Transverse colon (tissue), 4 donors: ENCODE results near the gene RHEX. TPM values are rescaled to one million over a fixed set of nuclear protein-coding genes. Genes with fewer than 3 reads are reported as not detected.

Source experiments
- DNase-seq: peaks from one replicate; pipeline ENCODE4 v3.0.0-alpha.2; 2019
- H3K27ac ChIP-seq, 4 donors: fragments of 200-600 bp; sonication (generic); 2 replicates each; pipeline ENCODE4 v1.5.1; 2016 to 2018; ENCODE audit warnings: inconsistent platforms in 4 of 4
- H3K27me3 ChIP-seq: fragments of 200-600 bp; sonication (generic); 2 replicates; pipeline ENCODE4 v1.5.1; 2017; ENCODE audit warnings: inconsistent platforms
- H3K36me3 ChIP-seq, 4 donors: fragments of 200-600 bp; sonication (generic); 2 replicates each; pipeline ENCODE4 v1.5.1; 2017 to 2019; ENCODE audit warnings: inconsistent platforms in 4 of 4
- H3K4me1 ChIP-seq, 4 donors: fragments of 200-600 bp; sonication (generic); 2 replicates each; pipeline ENCODE4 v1.5.1; 2017 to 2020; ENCODE audit warnings: inconsistent platforms in 4 of 4
- H3K4me3 ChIP-seq, 4 donors: fragments of 200-600 bp; sonication (generic); 1 replicate in 1 of 4; 2 replicates in 3 of 4; pipeline versions ENCODE4 v1.5.1 to v1.6.1; 2017 to 2019; ENCODE audit warnings: inconsistent platforms in 4 of 4
- H3K9me3 ChIP-seq, 2 donors: fragments of 200-600 bp; sonication (generic); 2 replicates each; pipeline ENCODE4 v1.5.1; 2017 to 2019; ENCODE audit warnings: inconsistent platforms in 2 of 2
- EP300 ChIP-seq: sonication (generic); formaldehyde crosslinking; IDR thresholded peaks from one replicate; pipeline ENCODE4 v1.6.1; 2017; ENCODE audit warnings: antibody characterized with exemption, low read depth
- POLR2A ChIP-seq: fragments of 450-650 bp; IDR thresholded peaks from one replicate; pipeline ENCODE4 v1.6.1; 2016; ENCODE audit warnings: antibody characterized with exemption, mild to moderate bottlenecking, moderate library complexity
- POLR2AphosphoS5 ChIP-seq, 3 donors: sonication (generic); formaldehyde crosslinking; IDR thresholded peaks; one replicate each; pipeline ENCODE4 v1.6.1; 2016; ENCODE audit warnings: antibody characterized with exemption in 3 of 3
- WGBS, 2 donors: methylation state at CpG; one replicate each; pipeline ENCODE4 v1.1.5; 2018; ENCODE audit warnings: low coverage in 1 of 2; 5-methylcytosine and 5-hydroxymethylcytosine counted together
- in situ Hi-C, 4 donors: fragments of 200-750 bp; cut with MboI; loops; one replicate each; pipeline versions ENCODE4 v1.15.0 to v1.15.1; 2017; ENCODE audit warnings: low sequenced_read_pairs in 3 of 4, low pct_ligation_motif_present in 1 of 4, low pct_unique_long_range_greater_than_20kb in 1 of 4
- intact Hi-C: fragments of 100-400 bp; cut with DNase I; formaldehyde crosslinking; loops from one replicate; pipeline ENCODE4 v1.15.1; 2023; ENCODE audit warnings: low total_unique reads
- total RNA-seq, 4 donors: library from RNA; depleted of rRNA; stranded (reverse); fragments of >200 nt; gene quantifications; one replicate each; pipeline ENCODE4 v1.1.0, GENCODE V29; 2016
- TF ChIP-seq, protein P1 (sequence below), 5 experiments: fragments of 200-600 bp in 3 of 5; fragments of 450-650 bp in 2 of 5; sonication (generic) in 3 of 5; IDR thresholded peaks; 1 replicate in 2 of 5; 2 replicates in 3 of 5; pipeline ENCODE4 v1.5.1; 2016 to 2017; ENCODE audit warnings: antibody characterized with exemption in 5 of 5, inconsistent platforms in 3 of 5, mild to moderate bottlenecking in 2 of 5, moderate library complexity in 1 of 5

Gene RHEX
- total RNA-seq, 4 donors from 2014 or later = 0.96 to 4.8 TPM; not detected in 2

DNA sequence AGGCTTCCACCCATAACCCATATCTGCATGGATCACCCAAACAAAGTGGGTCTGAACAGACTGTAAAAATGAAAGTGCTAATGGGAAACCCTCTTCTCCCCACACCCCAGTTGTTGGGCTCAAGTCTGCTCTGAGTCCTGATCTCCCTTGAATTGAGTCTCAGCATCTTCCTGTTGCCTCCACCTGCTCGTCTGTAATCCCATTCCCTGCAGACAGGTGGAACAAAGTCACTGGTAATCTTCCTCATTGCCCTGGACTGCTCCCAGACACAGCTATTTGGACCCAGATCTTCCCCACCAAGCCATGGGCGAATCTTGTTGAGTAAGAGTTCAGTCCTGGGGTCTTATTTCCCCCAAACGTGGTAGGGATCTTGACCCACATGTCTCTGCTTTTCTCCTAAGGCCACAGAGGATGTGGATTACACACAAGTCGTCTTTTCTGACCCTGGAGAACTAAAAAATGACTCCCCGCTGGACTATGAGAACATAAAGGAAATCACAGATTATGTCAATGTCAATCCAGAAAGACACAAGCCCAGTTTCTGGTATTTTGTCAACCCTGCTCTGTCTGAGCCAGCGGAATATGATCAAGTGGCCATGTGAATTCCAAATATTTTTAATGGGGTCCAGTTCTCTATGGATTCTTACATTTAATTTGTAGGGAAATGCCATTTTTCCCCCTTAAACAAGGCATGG lies 48.5 kb downstream of the RHEX start:
- peaks cover 4% of the 10 kb centered on the region for H3K27me3 ChIP-seq
- in situ Hi-C loops = loop anchor here (5.0 to 25.0 kb wide), 4 partner anchors 67 to 314 kb away; partner anchors contain the start of gene RAB29 (in 4 of the 4)

DNA sequence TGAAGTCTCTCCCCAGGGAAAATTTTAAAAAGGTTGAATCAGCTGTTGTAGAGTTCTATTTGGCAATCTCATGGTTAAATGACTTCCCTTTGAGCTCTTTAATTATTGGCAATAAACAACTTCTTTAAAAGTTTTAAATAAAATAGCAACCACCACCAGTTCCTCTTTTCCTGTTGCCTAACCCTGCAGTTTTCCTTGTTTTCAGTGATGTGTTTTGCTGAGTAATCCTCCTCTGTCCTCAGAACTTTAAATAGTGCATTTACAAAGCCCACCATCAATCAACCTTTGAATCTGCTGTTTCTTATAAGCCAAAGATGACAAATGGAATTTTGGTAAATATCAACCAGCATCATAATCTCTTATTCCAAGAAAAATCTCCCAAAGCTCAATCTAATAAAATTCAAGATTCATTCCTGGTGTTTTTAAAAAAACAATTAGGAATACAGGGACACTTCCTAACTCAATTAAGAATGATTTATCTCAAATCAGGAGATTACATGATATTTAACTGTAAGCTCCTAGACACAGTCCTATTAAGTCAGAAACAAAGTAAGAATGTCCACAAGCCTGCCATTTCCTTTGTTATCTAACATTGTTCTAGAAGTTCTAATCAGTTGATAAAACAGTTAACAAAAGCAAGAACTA lies 49.4 kb downstream of the RHEX start:
- Histone ChIP-seq H3K4me3 (no peak overlapping the region), H3K27ac (no peak overlapping the region), H3K27me3 (no peaks in the 10 kb centered on the region), H3K9me3 (no peaks in the 10 kb centered on the region), H3K4me1 (no peaks in the 10 kb centered on the region), H3K36me3 (no peaks in the 10 kb centered on the region)
- no peak for DNase-seq
- in situ Hi-C loops (loop anchor here (5.0 to 25.0 kb wide), 4 partner anchors 68 to 315 kb away; partner anchors contain the start of gene RAB29 (in 4 of the 4)), intact Hi-C loops (loop anchor here (10.0 kb wide), 1 partner anchor 188 kb away; no protein-coding TSS in a partner anchor)
- TF ChIP-seq POLR2AphosphoS5 (IDR thresholded peaks at IDR 0.05) (no peak), EP300 (no peak), POLR2A (no peak)
- TF ChIP-seq, protein P1, sequence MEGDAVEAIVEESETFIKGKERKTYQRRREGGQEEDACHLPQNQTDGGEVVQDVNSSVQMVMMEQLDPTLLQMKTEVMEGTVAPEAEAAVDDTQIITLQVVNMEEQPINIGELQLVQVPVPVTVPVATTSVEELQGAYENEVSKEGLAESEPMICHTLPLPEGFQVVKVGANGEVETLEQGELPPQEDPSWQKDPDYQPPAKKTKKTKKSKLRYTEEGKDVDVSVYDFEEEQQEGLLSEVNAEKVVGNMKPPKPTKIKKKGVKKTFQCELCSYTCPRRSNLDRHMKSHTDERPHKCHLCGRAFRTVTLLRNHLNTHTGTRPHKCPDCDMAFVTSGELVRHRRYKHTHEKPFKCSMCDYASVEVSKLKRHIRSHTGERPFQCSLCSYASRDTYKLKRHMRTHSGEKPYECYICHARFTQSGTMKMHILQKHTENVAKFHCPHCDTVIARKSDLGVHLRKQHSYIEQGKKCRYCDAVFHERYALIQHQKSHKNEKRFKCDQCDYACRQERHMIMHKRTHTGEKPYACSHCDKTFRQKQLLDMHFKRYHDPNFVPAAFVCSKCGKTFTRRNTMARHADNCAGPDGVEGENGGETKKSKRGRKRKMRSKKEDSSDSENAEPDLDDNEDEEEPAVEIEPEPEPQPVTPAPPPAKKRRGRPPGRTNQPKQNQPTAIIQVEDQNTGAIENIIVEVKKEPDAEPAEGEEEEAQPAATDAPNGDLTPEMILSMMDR (IDR thresholded peaks at IDR 0.05) = no peak

More for the DNA sequence above, 48.5 kb downstream of the RHEX start:
- H3K4me1 ChIP-seq = no peaks in the 10 kb centered on the region
- H3K9me3 ChIP-seq = no peaks in the 10 kb centered on the region
- intact Hi-C loops = loop anchor here (10.0 kb wide), 1 partner anchor 187 kb away; no protein-coding TSS in a partner anchor
- H3K4me3 ChIP-seq = no peak overlapping the region
- TF ChIP-seq POLR2A (no peak), EP300 (no peak), POLR2AphosphoS5 (IDR thresholded peaks at IDR 0.05) (no peak)
- TF ChIP-seq, protein P1 (IDR thresholded peaks at IDR 0.05) = no peak
- WGBS, 2 donors = 77 to 81% methylated on average over 5 to 6 of the region's 6 CpGs
- H3K27ac ChIP-seq = no peak overlapping the region
- DNase-seq = no peak
- H3K36me3 ChIP-seq = no peaks in the 10 kb centered on the region

DNA sequence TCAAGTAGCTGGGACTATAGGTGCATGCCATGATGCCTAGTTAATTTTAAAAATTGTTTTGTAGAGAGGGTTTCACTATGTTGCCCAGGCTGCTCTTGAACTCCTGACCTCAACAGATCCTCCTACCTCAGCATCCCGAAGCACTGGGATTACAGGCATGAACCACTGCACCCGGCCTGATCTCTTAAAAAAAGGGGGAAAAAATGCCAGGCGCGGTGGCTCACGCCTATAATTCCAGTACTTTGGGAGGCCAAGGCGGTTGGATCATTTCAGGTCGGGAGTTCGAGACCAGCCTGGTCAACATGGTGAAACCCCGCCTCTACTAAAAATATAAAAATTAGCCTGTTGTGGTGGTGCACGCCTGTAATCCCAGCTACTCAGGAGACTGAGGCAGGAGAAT lies 51.0 kb downstream of the RHEX start:
- Histone ChIP-seq H3K9me3 (no peaks in the 10 kb centered on the region), H3K27me3 (no peaks in the 10 kb centered on the region), H3K36me3 (no peaks in the 10 kb centered on the region), H3K27ac (no peak overlapping the region), H3K4me3 (no peak overlapping the region), H3K4me1 (no peaks in the 10 kb centered on the region)
- no peak for DNase-seq
- in situ Hi-C loops (loop anchor here (5.0 to 25.0 kb wide), 4 partner anchors 69 to 317 kb away; partner anchors contain the start of gene RAB29 (in 4 of the 4)), intact Hi-C loops (loop anchor here (10.0 kb wide), 1 partner anchor 189 kb away; no protein-coding TSS in a partner anchor)
- TF ChIP-seq POLR2A = no peak
- TF ChIP-seq, protein P1 (IDR thresholded peaks at IDR 0.05) = no peak
- TF ChIP-seq EP300 = no peak
- TF ChIP-seq POLR2AphosphoS5 (IDR thresholded peaks at IDR 0.05) = no peak
- WGBS, 2 donors = 80 to 91% methylated on average over 2 to 10 of the region's 10 CpGs

DNA sequence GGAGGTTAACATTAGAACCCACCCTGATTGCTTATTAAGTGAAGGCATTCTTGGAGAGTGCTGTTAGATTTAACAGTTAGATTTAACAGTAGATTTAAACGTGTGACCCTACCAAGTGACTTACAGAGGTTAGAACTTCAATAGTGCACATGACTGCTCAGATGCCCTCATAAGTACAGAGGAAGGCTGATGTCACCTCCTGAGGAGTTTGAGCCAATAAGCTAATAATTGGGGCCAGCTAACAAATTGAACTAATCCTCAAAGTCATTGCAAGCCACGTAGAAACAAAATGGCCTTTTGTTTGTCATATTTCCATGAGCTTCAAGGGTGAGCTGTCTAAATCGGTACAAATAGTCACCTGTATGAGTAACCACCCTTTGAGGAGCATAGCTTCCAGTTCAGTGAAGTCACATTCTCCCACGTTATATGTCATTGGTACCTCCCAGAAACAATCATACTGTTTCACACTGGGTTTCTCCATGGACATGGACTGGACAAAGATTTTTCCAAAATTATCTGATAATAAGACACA lies 52.6 kb downstream of the RHEX start:
- Histone ChIP-seq H3K27ac (no peak overlapping the region), H3K36me3 (no peaks in the 10 kb centered on the region), H3K4me3 (no peak overlapping the region), H3K9me3 (no peaks in the 10 kb centered on the region), H3K27me3 (no peaks in the 10 kb centered on the region), H3K4me1 (no peaks in the 10 kb centered on the region)
- no peak for TF ChIP-seq EP300
- no peak for TF ChIP-seq POLR2AphosphoS5 (IDR thresholded peaks at IDR 0.05)
- TF ChIP-seq, protein P1 (IDR thresholded peaks at IDR 0.05) = no peak
- TF ChIP-seq POLR2A = no peak
- no peak for DNase-seq
- WGBS, 2 donors = 73 to 75% methylated on average over 2 to 4 of the region's 4 CpGs
- intact Hi-C loops = loop anchor here (10.0 kb wide), 1 partner anchor 191 kb away; no protein-coding TSS in a partner anchor
- in situ Hi-C loops = loop anchor here (5.0 to 25.0 kb wide), 4 partner anchors 71 to 318 kb away; partner anchors contain the start of gene RAB29 (in 4 of the 4)
